OCI-LY3 (cell line): ENCODE measurements around the gene SPRYD4.

Experiments used
- CTCF ChIP-seq: fragments of 200-600, 300-600 bp; sonication (generic); IDR thresholded peaks from 2 replicates; pipeline ENCODE4 v1.5.1; 2014; ENCODE audit warnings: antibody characterized with exemption, low read length, low read depth
- EZH2phosphoT487 ChIP-seq: fragments of 200-600 bp; shearing (Covaris generic); IDR thresholded peaks from 2 replicates; pipeline ENCODE4 v1.6.1; 2018; ENCODE audit warnings: antibody characterized with exemption, mixed run types, low read depth

DNA sequence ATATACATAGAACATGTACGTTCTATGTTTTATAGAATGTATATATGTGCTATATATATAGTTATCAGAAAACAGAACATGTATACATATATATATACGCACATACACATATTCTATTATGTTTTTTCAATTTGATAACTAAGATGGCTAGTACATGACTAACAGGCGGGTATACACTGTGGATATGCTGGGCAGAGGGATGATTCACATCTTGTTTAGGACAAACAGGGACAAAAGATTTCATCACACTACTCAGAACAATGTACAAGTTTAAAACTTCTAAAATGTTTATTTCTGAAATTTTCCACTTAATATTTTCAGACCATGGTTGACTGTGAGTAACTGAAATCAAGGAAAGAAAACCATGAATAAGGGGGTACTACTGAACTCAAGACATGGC is 36.5 kb upstream of the SPRYD4 start:
- TF ChIP-seq CTCF (no peak), EZH2phosphoT487 (no peak)
